HG03159 (cell line): Measurements from ENCODE around the gene PCYT1A.
"Not testable (repeated sequence)": the region's sequence is repeated elsewhere in the genome, so short reads cannot be mapped to it uniquely, and the experiment has no call there.

ENCODE experiments used
- ATAC-seq: cut with Tn5 transposase; IDR thresholded peaks from one replicate; pipeline ENCODE4 v1.9.1; 2021; ENCODE audit warnings: mild to moderate bottlenecking, moderate library complexity; ENCODE audit not compliant: unreplicated experiment

The PCYT1A gene

DNA sequence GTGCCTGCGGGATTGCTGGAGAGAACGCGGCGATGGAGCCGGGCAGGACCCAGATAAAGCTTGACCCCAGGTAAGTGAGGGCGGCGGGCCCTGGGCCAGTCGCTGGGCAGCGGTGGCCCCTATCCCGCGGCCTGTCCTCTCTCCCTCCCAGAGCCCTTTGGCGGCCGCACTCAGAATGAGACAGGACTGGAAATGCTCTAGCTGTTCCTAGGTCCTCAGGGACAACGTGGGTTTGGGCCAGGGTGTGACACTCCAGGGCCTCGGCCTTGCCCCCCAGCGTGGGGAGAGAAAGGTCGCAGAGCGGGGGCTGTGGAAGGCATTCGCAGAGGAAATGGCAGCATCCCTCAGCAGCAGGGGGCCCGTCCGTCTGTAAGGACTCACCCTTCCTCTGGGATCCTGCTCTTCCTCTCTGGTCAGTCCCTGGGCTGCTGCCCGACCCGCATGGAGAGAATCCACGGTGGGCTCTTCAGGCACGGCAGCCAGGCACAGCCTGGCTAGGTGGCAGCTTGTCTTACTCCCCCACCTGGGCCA, 70.8 kb downstream of the PCYT1A start:
- ATAC-seq: no peak

DNA sequence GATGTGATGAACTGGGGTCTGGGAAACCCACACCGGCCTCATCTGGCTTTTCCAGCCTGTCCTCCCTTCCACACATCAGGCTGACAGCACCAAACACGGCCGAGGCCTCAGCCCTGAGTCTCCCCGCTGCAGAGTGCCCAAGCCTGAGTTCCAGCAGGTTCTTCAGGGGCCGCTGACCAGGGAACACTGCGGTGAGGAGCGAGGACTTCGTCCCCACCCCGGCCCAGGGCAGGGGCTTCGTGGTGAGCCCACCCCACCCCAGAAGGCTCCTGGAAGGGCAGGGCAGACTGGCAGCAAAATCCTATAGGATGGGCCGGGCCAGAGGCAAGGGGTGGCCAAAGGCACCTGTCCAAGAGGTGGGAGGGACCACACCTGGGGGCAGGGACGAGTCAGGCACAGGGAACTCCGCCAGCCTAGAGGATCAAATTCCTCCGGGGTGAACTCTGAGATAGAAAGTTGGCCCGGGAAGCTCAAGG, 71.4 kb downstream of the PCYT1A start, which contains the start of gene SLC51A:
TSS of gene SLC51A (plus strand) at position 446 of the 476 bp plus-strand sequence. CDS start 179 bp downstream, outside the sequence.
- ATAC-seq: no peak

DNA sequence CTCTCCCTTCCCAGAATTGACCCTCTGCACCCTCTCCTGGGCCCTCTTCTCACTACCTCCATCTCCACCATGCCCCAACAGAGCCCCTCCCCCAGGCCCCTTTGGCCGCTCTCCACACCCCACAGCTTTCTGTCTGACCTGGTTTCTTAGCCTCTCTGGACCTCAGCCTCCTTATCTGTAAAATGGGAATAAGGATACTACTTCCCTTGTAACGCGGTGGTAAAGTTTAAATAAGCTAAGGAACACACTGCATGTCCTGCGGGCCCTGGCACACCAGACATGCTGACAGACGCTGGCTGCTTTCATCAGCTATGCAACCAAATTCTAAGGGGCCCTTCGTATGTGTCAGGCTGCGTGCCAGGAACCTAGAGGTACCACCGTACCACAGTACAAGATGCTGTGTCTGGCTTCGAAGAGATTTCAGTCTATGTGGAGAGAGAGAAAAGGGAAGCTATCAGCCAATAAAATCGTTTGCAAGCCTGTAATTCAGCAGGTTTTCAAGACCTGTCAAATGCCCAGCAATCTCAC, 72.0 kb downstream of the PCYT1A start:
- ATAC-seq: no peak

DNA sequence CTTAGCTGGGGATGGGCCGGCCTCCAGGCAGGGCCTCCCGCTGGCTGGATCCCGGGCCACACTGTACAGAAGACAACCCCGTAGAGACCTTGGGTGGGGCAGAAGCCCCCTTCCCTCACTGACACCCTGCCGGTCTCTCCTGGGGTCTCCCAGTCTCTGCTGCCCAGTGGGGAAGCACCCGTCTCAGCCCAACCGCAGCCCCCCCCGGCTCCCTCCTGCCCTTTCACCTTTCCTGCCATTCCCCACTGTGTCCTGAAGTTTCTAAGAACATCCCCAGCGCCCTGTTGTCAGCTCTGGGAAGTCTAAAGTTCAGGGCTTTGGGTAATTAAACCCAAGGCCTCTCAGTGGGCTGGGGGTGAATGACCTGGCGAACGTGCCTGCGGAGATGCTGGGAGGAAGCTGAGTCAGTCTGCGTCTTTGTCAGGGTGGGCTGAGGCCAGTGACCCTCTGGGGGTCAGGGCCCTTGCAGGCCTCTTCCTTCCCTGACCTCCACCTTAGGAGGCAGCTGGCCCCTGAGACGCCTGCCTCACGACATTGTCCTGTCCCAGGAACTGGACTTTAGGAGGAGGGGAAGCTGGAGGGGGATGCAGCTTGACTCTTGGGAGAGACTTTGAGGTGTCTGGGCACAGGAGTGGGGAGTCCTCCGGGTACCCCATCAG, 72.6 kb downstream of the PCYT1A start:
- ATAC-seq: no peak

DNA sequence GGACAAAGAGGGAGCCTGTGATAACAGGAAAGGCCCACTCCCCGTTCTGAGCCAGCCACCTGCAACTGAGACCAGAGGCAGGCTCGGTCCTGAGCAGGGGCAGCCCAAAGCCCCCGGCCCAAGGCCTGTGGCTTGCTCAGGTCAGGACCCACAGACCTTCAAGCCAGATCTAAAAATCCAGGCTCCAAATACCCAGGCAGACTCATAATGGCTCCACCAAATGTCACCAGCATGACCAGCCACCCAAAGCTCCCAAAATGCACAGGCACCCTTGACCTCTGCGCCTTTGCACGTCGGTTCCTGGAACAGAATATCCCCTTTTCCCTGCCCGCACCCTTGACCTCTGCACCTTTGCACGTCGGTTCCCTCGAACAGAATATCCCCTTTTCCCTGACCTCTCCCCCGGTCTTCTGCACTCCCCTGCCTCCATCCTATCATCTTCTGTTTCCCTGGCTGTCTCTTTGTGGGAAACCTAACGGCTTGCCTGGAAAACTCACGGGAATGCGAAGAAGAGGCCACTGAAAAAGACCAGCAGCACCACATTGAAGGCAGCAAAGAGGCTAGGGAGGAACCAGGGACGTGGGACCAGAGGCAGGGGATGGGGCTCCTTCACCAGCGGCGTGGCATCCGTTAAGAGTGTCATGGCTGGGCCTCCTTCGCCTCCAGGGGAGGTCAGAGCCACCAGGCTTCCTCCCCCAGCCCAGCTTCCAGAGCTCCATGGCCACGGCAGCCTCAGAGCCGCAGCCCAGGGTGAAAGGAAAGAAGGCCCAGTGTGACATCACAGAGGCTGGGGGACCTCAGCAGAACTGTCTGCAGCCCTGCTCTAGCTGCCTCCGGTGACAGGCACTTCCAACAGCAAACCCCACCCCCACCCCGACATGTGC, 76.6 kb downstream of the PCYT1A start, which contains the start of gene ZDHHC19:
TSS of gene ZDHHC19 (minus strand) at position 728 of the 884 bp plus-strand sequence. CDS start at position 643, 85 bp downstream.
- no peak for ATAC-seq

DNA sequence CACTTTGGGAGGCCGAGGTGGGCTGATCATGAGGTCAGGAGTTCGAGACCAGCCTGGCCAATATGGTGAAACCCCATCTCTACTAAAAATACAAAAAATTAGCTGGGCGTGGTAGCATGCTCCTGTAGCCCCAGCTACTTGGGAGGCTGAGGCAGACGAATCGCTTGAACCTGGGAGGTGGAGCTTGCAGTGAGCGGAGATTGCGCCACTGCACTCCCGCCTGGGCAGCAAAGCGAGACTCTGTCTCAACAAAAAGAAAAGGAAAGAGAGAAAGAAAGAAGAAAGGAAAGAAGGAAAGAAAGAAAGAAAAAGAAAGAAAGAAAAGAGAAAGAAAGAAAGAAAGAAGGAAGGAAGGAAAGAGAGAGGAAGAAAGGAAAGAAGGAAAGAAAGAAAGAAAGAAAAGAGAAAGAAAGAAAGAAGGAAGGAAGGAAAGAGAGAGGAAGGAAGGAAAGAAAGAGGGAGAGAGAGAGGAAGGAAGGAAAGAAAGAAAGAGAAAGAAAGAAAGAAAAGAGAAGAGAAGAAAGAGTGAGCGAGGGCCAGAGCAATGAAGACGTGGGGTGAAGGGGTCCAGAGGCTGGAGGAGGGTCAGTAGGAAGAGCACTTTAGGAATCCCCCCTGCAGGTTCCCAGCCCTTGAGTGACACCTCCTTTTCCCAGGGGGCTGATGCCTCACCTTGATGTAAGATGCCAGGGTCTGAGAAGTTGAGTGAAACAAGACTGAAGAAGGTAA, 77.4 kb downstream of the PCYT1A start:
- not testable (repeated sequence) for ATAC-seq

DNA sequence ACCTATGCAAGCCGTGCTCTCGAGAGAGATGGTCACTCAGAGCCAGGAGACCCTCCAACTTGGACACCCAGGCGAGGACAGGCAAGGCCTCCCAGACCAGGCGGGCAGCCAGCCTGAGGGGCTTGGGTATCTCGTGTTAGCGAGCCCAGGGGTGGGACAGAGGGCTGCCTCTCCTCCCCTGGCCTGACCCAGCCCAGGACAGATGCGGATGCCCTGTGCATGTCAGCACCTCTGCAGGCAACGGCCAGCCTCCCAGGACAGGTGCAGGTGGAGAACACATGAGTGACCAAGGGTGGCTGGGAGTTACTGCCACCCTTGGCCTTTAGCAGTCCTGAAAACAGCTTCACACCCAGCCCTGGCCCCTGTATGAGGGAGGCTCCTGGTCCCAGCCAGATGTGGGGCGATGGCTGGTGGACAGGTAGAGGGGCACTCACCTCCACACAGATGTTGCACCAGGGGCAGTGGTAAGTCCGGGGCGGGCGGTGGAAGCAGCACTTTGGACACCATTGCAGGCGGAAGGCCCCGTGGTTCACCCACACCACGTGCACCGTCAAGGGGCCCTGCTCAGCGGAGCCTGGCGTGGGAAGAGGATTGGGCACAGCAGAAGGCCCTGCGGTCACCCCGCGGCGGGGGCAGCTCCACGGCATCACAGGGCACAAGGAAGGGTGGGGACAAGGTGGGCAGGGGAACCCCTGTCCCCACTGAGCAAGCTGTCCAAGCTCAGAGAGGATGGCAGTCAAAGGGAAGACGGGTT, 78.4 kb downstream of the PCYT1A start:
- ATAC-seq: no peak

DNA sequence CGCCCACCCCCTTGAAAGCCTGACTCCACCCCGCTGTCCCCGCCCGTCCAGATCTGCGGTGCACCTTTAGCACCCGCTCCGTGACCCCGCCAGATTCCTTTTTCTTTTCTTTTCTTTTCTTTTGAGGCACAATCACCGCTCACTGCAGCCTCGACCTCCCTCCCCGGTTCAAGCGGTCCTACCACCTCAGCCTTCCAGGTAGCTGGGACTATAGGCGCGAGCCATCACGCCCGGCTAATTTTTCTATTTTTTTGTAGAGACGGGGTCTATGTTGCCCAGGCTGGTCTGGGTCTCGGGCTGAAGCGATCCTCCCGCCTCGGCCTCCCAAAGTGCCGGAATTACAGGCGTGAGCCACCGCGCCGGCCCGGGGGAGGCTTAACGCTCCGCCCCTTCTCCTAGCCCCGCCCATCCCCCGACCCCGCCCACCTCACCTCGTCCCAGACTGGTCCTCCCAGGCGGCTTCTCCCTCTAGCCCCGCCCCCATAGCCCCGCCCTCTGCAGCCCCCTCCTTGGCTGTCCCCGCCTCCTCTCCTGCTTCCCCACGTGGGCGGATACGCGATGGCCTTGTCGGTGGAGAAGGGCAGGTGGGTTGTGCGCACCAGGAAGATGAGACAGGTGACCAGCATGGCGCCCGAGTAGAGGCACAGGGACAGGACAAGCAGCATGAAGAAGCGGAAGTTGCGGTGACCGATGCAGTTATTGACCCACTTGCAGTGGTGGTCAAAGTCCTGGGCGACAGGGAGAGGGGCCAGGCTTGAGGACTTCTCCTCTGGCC, 79.5 kb downstream of the PCYT1A start:
- ATAC-seq: no peak

DNA sequence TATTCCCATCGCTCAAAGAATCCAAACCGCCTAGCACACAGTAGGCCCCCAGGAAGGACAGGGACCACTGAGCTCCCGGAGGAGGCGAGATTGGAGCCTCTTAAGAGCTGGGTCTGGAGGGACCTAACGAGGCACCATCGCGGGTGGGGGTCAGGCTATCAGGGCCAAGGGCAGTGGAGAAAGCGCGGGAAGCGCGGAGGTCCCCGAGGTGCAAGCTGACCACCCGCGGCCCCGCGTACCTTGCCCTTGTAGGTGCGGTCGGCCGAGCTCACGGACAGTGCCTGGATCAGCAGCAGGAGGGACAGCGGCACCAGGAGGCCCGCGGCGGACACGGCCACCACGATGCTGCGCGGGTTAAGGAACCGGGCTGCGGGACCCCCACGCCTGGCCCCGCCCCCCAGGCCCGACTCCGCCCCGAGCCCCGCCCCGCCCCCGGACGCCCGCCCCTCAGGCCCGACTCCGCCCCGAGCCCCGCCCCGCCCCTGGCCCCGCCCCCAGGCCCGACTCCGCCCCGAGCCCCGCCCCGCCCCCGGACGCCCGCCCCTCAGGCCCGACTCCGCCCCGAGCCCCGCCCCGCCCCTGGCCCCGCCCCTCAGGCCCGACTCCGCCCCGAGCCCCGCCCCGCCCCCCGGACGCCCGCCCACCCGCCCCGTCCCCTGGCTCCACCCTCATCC, 80.2 kb downstream of the PCYT1A start:
- no peak for ATAC-seq

DNA sequence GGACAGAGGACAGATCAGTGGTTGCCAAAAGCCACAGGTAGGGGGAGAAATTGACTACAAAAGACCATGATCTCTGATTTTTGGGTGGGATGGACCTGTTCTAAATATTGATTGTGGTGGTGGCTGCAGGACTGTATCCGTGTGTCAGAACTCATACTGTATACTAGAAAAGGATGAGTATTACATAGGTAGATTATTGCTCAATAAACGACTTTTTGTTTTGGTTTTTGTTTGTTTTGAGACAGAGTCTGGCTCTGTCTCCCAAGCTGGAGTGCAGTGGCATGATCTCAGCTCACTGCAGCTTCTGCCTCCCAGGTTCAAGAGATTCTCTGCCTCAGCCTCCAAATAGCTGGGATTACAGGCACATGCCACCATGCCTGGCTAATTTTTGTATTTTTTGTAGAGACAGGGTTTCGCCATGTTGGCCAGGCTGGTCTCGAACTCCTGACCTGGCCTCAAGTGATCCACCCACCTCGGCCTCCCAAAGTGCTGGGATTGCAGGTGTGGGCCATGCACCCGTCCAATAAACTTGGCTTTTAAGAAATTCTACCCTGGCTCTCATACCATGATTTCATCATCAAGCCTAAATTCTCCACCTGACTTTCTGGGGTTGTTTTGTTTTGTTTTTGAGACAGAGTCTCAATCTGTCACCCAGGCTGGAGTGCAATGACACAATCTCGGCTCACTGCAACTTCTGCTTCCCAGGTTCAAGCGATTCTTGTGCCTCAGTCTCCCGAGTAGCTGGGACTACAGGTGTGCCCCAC, 81.9 kb downstream of the PCYT1A start:
- not testable (repeated sequence) for ATAC-seq

DNA sequence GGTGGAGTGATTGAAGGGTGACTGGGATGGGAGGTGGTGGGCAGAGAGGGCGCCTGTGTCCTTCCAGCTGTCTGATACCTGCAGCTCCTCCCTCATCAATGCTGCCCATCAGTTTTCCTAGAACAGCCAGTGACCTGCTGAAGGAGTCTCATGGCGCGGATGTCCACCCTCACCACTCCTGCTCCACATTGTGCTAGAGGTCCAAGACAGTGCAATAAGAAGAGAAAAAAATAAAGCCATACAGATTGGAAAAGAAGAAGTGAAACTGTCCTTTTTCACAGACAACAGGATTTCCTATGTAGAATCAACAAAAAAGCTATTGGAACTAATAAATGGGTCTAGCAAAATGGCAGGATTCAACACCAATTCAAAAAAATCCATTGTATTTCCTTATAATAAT, 83.7 kb downstream of the PCYT1A start:
- ATAC-seq: no peak

DNA sequence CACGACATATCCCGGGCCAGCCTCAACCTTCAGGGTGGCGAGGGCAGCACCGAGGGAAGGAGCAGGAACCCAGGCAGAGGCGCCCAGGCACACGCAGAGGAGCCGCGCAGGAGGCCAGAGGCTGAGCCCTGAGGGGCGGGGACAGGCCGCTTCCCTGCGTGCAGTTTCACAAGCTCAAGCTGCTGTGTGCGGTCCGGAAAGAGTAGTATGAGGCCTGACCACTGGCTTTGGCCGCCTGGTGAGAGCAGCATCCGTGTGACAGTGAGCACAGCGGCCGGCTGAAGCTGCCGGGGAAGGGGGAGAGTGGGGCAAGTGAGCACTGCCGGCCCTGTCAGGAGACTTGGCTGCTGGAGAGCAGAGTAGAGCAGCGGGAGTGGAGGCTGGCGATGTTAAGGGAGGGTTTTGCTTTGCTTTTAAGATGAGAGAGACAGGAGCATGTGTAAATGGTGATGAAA, 85.0 kb downstream of the PCYT1A start:
- no peak for ATAC-seq

DNA sequence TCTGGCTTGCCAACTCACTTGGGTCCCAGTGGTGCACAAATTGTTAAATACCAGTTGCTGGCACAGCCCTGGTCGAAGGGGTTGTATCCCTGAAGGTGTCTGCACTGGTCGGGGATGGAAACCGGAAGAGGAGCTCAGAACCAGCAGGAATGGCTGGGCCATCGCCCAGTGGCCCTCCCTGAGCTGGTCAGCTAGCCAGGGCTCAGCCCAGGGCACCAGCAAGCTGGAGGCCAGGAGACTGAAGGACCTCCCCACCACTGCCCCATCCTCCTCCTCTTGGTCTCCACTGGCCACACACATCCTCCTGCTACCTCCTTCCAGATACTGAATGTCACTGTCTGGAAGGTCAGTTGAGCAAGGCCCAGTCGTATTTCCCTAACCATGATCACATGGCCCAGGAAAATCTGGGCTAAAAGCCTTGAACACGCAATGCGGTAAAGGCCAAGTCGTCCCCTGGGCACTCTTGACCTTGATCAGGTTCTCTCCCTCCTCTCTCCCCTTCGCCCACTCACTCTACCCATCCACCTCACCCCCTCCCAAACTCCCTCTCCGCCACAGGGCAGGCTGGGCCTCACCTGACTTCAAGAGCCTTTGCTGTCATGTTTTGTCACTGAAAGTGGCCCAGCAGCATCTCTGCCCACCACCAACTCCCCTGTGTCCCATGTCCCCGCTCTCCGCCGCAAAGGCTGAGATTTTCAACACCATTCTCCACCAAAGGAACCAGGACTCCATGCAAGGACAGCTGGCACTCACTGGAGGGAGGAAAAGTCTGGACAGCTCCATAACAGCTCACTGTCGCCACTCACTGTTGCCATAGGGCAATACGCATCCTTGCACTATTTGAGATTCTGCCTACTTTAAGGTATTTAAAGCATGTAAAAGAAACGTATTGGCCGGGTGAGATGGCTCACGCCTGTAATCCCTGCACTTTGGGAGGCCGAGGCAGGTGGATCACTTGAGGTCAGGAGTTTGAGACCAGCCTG, 88.5 kb downstream of the PCYT1A start:
- no peak for ATAC-seq

DNA sequence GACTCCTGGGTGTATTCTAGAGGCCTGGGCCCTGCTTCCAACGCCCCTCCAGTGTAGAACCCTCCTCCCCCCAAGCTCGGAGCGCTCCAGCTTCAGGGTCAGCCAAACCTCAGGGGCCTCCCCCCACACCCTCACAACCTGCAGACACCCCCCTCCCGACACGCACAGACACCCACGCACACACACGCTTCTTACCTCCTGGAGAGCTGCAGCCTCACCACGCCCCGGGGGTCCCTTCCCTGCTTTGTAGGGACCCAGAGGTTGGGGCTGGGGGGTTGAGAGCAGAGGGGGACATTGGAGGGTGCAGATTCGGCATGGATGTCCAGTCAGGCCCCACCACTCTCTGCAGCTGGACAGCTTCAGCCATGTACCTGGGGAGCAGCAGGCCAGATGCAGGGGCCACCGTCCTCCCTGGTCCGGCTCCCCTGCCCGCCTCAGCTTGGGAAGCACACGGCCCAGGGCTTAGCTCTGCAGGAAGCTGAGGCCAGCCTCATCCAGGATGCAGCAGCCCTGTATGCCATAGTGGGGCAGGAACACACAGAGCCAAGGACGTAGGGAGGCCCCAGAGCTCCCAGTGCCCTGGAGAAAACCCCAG, 89.3 kb downstream of the PCYT1A start:
- ATAC-seq: no peak

DNA sequence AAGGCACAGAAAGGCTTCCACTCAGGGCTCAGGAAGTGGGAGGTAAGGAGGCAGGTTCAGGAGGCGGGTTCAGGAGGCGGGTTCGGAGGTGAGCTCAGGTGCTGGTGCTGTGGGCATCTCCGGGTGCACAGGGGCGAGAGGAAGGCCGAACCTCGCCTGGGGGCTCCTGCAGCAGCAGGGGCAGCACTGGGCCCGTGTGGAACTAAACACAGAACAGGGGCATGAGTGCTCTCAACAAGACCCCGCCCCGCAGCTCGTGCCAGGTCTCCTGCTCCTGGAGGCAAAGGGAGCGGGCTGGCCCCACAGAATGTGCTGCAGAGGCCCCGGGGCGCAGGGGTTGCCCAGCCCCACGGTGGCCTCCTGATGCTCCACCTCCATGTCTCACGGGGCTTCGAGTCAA, 90.0 kb downstream of the PCYT1A start:
- ATAC-seq: no peak

DNA sequence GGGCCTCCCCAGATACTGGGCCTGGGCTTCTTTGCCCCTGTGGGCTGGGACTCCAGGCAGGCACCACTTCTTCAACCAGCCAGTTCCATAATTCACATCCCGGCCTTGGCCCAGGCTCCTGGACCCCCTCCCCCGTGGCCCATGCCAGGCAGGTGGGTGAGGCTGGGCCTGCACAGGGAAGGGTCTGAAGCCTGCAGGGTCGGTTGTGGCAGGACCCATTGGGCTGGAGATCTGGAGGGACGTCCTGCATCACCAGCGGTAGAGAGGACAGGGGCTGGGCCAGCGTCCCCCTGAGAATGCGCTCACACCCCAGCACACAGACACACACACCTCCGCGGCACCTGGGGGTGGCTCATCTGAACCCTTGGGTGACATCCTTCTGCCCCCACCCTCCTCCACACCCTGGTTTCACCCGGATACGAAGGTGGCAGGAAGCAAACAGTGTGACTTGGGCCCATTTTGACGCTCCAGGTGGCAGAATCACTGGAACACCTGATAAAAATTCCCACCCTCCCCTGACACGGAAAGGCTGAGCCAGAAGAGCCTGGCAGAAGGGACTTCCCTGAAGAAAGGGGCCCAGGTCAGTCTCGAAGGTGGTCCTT, 91.8 kb downstream of the PCYT1A start:
- no peak for ATAC-seq
